ENCODE results near the gene ATP5MC2. TPM values are rescaled to one million over a fixed set of nuclear protein-coding genes. Genes with fewer than 3 reads are reported as not detected.
"Not testable (repeated sequence)": the region's sequence is repeated elsewhere in the genome, so short reads cannot be mapped to it uniquely, and the experiment has no call there.

Gene ATP5MC2
- total RNA-seq (2014; rRNA removed; shearing (Covaris generic); ENCODE audit: low replicate concordance): 718 and 957 TPM in 2 replicates

GRCh38 chr12:53675701-53676607, at the start of gene ATP5MC2:
Gene ATP5MC2 (minus strand): TSS chr12:53676083. CDS start chr12:53672614, 3,469 bp downstream.
- no peaks in the 10 kb centered on the region for H3K9me2 ChIP-seq (replicated peaks; ENCODE audit: insufficient read depth, low read length)
- peak within 1 kb of the TSS; percentile 85 for H3K27ac ChIP-seq (ENCODE audit: low read length)
- H4K20me1 ChIP-seq (ENCODE audit: insufficient read depth, low read depth, low read length): no peaks in the 10 kb centered on the region
- H3K4me1 ChIP-seq (ENCODE audit: low read length): peaks cover 41% of the 10 kb centered on the region
- DNase-seq: peak; percentile 99
- no peaks in the 10 kb centered on the region for H3K27me3 ChIP-seq (ENCODE audit: low read length)
- H3K36me3 ChIP-seq (ENCODE audit: insufficient read depth, low read length): peaks cover 25% of the 10 kb centered on the region
- peak within 1 kb of the TSS; percentile 96 for H3K4me2 ChIP-seq (ENCODE audit: low read depth, low read length, poor library complexity, severe bottlenecking)
- peaks cover 32% of the 10 kb centered on the region for H3K79me2 ChIP-seq (ENCODE audit: low read length)
- H3K4me3 ChIP-seq (ENCODE audit: low read length): peak within 1 kb of the TSS; percentile 82
- H2AFZ ChIP-seq (ENCODE audit: low read length): peak within 1 kb of the TSS; percentile 95
- H3K9me3 ChIP-seq (ENCODE audit: low read length): no peaks in the 10 kb centered on the region
- H3K9ac ChIP-seq (ENCODE audit: low read length): peak within 1 kb of the TSS; percentile 89

GRCh38 chr12:53722450-53723041, 46.7 kb upstream of the ATP5MC2 start:
- Histone ChIP-seq H4K20me1 (ENCODE audit: insufficient read depth, low read depth, low read length) (no peaks in the 10 kb centered on the region), H3K4me3 (ENCODE audit: low read length) (no peak overlapping the region), H3K9me3 (ENCODE audit: low read length) (no peaks in the 10 kb centered on the region), H3K36me3 (ENCODE audit: insufficient read depth, low read length) (no peaks in the 10 kb centered on the region), H3K79me2 (ENCODE audit: low read length) (no peaks in the 10 kb centered on the region), H3K27ac (ENCODE audit: low read length) (no peak overlapping the region), H3K4me2 (ENCODE audit: low read depth, low read length, poor library complexity, severe bottlenecking) (no peak overlapping the region), H3K4me1 (ENCODE audit: low read length) (peaks cover 13% of the 10 kb centered on the region), H3K27me3 (ENCODE audit: low read length) (no peaks in the 10 kb centered on the region), H2AFZ (ENCODE audit: low read length) (no peak overlapping the region), H3K9me2 (replicated peaks; ENCODE audit: insufficient read depth, low read length) (no peaks in the 10 kb centered on the region), H3K9ac (ENCODE audit: low read length) (no peak overlapping the region)
- no peak for DNase-seq

GRCh38 chr12:53720946-53721345, 45.1 kb upstream of the ATP5MC2 start:
- H3K4me1 ChIP-seq (ENCODE audit: low read length): peaks cover 1% of the 10 kb centered on the region
- H3K9ac ChIP-seq (ENCODE audit: low read length): no peak overlapping the region
- DNase-seq: no peak
- H4K20me1 ChIP-seq (ENCODE audit: insufficient read depth, low read depth, low read length): no peaks in the 10 kb centered on the region
- no peak overlapping the region for H3K4me3 ChIP-seq (ENCODE audit: low read length)
- H2AFZ ChIP-seq (ENCODE audit: low read length): no peak overlapping the region
- no peak overlapping the region for H3K27ac ChIP-seq (ENCODE audit: low read length)
- no peaks in the 10 kb centered on the region for H3K79me2 ChIP-seq (ENCODE audit: low read length)
- no peaks in the 10 kb centered on the region for H3K9me2 ChIP-seq (replicated peaks; ENCODE audit: insufficient read depth, low read length)
- no peak overlapping the region for H3K4me2 ChIP-seq (ENCODE audit: low read depth, low read length, poor library complexity, severe bottlenecking)
- no peaks in the 10 kb centered on the region for H3K9me3 ChIP-seq (ENCODE audit: low read length)
- H3K36me3 ChIP-seq (ENCODE audit: insufficient read depth, low read length): no peaks in the 10 kb centered on the region
- H3K27me3 ChIP-seq (ENCODE audit: low read length): no peaks in the 10 kb centered on the region

- Histone ChIP-seq H3K9me3 (ENCODE audit: low read length) (no peaks in the 10 kb centered on the region), H3K36me3 (ENCODE audit: insufficient read depth, low read length) (no peaks in the 10 kb centered on the region)
Observed at GRCh38 chr12:53719649-53720048, 43.8 kb upstream of the ATP5MC2 start.

GRCh38 chr12:53718567-53718966, 42.7 kb upstream of the ATP5MC2 start:
- H3K4me3 ChIP-seq (ENCODE audit: low read length); H3K4me2 ChIP-seq (ENCODE audit: low read depth, low read length, poor library complexity, severe bottlenecking); H3K79me2 ChIP-seq (ENCODE audit: low read length); H3K4me1 ChIP-seq (ENCODE audit: low read length); H3K9me2 ChIP-seq (replicated peaks; ENCODE audit: insufficient read depth, low read length); H3K27me3 ChIP-seq (ENCODE audit: low read length); H3K9me3 ChIP-seq (ENCODE audit: low read length); H3K9ac ChIP-seq (ENCODE audit: low read length); DNase-seq; H3K27ac ChIP-seq (ENCODE audit: low read length); H3K36me3 ChIP-seq (ENCODE audit: insufficient read depth, low read length); H4K20me1 ChIP-seq (ENCODE audit: insufficient read depth, low read depth, low read length); H2AFZ ChIP-seq (ENCODE audit: low read length): not testable (repeated sequence)

More at GRCh38 chr12:53719649-53720048, 43.8 kb upstream of the ATP5MC2 start:
- no peak overlapping the region for H2AFZ ChIP-seq (ENCODE audit: low read length)
- no peaks in the 10 kb centered on the region for H3K9me2 ChIP-seq (replicated peaks; ENCODE audit: insufficient read depth, low read length)
- no peak overlapping the region for H3K27ac ChIP-seq (ENCODE audit: low read length)
- H3K79me2 ChIP-seq (ENCODE audit: low read length): no peaks in the 10 kb centered on the region
- no peak for DNase-seq
- no peak overlapping the region for H3K9ac ChIP-seq (ENCODE audit: low read length)
- no peaks in the 10 kb centered on the region for H3K27me3 ChIP-seq (ENCODE audit: low read length)
- H3K4me1 ChIP-seq (ENCODE audit: low read length): no peaks in the 10 kb centered on the region
- H3K4me2 ChIP-seq (ENCODE audit: low read depth, low read length, poor library complexity, severe bottlenecking): no peak overlapping the region
- no peaks in the 10 kb centered on the region for H4K20me1 ChIP-seq (ENCODE audit: insufficient read depth, low read depth, low read length)
- no peak overlapping the region for H3K4me3 ChIP-seq (ENCODE audit: low read length)

- no peaks in the 10 kb centered on the region for H4K20me1 ChIP-seq (ENCODE audit: insufficient read depth, low read depth, low read length)
- H3K27me3 ChIP-seq (ENCODE audit: low read length): no peaks in the 10 kb centered on the region
- H3K4me1 ChIP-seq (ENCODE audit: low read length): no peaks in the 10 kb centered on the region
- H3K79me2 ChIP-seq (ENCODE audit: low read length): no peaks in the 10 kb centered on the region
- no peaks in the 10 kb centered on the region for H3K9me2 ChIP-seq (replicated peaks; ENCODE audit: insufficient read depth, low read length)
- H3K9me3 ChIP-seq (ENCODE audit: low read length): no peaks in the 10 kb centered on the region
- H3K27ac ChIP-seq (ENCODE audit: low read length): no peak overlapping the region
- H2AFZ ChIP-seq (ENCODE audit: low read length): no peak overlapping the region
- H3K4me3 ChIP-seq (ENCODE audit: low read length): no peak overlapping the region
- H3K4me2 ChIP-seq (ENCODE audit: low read depth, low read length, poor library complexity, severe bottlenecking): no peak overlapping the region
- DNase-seq: no peak
- no peaks in the 10 kb centered on the region for H3K36me3 ChIP-seq (ENCODE audit: insufficient read depth, low read length)
- H3K9ac ChIP-seq (ENCODE audit: low read length): no peak overlapping the region
Observed at GRCh38 chr12:53717319-53717718, 41.4 kb upstream of the ATP5MC2 start.

GRCh38 chr12:53714004-53714403, 38.1 kb upstream of the ATP5MC2 start:
- Histone ChIP-seq H4K20me1 (ENCODE audit: insufficient read depth, low read depth, low read length) (no peaks in the 10 kb centered on the region), H3K4me1 (ENCODE audit: low read length) (no peaks in the 10 kb centered on the region), H2AFZ (ENCODE audit: low read length) (no peak overlapping the region), H3K27ac (ENCODE audit: low read length) (no peak overlapping the region), H3K4me3 (ENCODE audit: low read length) (no peak overlapping the region), H3K27me3 (ENCODE audit: low read length) (no peaks in the 10 kb centered on the region), H3K9ac (ENCODE audit: low read length) (no peak overlapping the region), H3K4me2 (ENCODE audit: low read depth, low read length, poor library complexity, severe bottlenecking) (no peak overlapping the region), H3K36me3 (ENCODE audit: insufficient read depth, low read length) (no peaks in the 10 kb centered on the region), H3K9me2 (replicated peaks; ENCODE audit: insufficient read depth, low read length) (no peaks in the 10 kb centered on the region), H3K79me2 (ENCODE audit: low read length) (no peaks in the 10 kb centered on the region), H3K9me3 (ENCODE audit: low read length) (no peaks in the 10 kb centered on the region)
- DNase-seq: no peak

GRCh38 chr12:53713516-53713915, 37.6 kb upstream of the ATP5MC2 start:
- no peak for DNase-seq
- no peaks in the 10 kb centered on the region for H3K36me3 ChIP-seq (ENCODE audit: insufficient read depth, low read length)
- no peaks in the 10 kb centered on the region for H3K79me2 ChIP-seq (ENCODE audit: low read length)
- no peaks in the 10 kb centered on the region for H3K9me2 ChIP-seq (replicated peaks; ENCODE audit: insufficient read depth, low read length)
- H3K4me3 ChIP-seq (ENCODE audit: low read length): no peak overlapping the region
- no peak overlapping the region for H3K9ac ChIP-seq (ENCODE audit: low read length)
- H2AFZ ChIP-seq (ENCODE audit: low read length): no peak overlapping the region
- H3K27ac ChIP-seq (ENCODE audit: low read length): no peak overlapping the region
- H4K20me1 ChIP-seq (ENCODE audit: insufficient read depth, low read depth, low read length): no peaks in the 10 kb centered on the region
- H3K4me2 ChIP-seq (ENCODE audit: low read depth, low read length, poor library complexity, severe bottlenecking): no peak overlapping the region
- H3K9me3 ChIP-seq (ENCODE audit: low read length): no peaks in the 10 kb centered on the region
- H3K4me1 ChIP-seq (ENCODE audit: low read length): no peaks in the 10 kb centered on the region
- H3K27me3 ChIP-seq (ENCODE audit: low read length): no peaks in the 10 kb centered on the region

All from Karpas-422 (cell line).